Right renal pelvis (tissue), 4 donors: ENCODE measurements around the gene ANKS1B. TPM values are rescaled to one million over a fixed set of nuclear protein-coding genes. Genes with fewer than 3 reads are reported as not detected.
"Not testable (repeated sequence)": the region's sequence is repeated elsewhere in the genome, so short reads cannot be mapped to it uniquely, and the experiment has no call there.

ENCODE experiments used
- DNase-seq, 4 donors: peaks; one replicate each; pipeline ENCODE4 v3.0.0-alpha.2; 2013; ENCODE audit warnings: low read depth in 4 of 4, low spot score in 3 of 4, missing footprints in 1 of 4
- polyA plus RNA-seq, 4 donors: library from polyadenylated mRNA; unstranded; fragments of 120-200 nt; gene quantifications; one replicate each; pipeline ENCODE4 v1.2.1, GENCODE V29; 2013; ENCODE audit not compliant: insufficient read length in 4 of 4

Gene ANKS1B
- polyA plus RNA-seq, 4 donors: 3.1 to 3.9 (median 3.7) TPM

DNA sequence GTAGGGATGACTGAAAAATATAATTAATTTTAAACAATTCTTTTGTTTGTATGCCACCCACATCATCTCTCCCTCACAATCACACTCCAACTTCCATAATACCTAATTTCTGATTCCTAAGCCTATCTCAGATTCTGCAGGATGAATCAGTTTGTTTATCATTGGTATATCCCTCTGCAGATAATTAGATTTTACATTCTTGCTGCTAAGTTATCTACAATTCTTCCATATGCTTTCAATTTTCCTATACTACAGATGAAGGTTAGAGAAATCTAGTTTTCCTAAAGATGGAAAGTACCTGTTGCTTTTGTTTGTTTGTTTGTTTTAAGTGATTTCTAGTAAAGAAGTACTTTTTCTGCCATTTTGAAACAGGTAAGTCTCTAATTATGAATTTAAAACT lies 105.3 kb downstream of the ANKS1B start:
- DNase-seq: no peak

DNA sequence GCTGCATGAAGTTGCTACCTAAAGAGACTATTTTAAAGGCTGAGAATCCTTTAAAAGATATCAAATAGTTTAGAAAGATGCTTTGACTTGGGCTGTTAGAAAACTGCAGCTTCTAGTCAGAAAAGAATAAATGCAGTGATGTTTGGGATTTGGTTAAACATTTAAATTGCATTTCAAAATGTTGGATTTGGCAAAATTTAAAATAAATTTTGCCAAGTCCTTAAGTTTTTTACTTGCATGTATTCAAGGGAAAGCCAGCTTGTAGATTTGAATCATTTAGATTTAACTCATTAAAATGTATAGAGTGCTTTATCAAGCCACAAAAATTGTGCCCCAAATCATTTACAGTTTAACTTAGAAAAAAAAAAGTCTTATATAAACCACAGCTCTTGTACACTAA lies 109.7 kb downstream of the ANKS1B start:
- DNase-seq: no peak

DNA sequence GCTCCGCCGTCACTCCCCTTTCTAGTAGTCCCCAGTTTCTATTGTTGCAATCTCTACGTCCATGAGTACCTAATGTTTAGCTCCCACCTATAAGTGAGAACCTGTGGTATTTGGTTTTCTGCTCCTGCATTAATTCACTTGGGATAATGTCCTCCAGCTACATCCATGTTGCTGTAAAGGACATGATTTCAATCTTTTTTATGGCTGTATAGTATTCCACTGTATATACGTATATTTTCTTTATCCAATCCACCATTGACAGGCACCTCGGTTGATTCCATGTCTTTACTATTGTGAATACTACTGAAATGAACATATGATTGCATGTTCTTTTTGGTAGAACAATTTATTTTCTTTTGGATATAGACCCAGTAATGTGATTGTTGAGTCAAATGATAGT lies 114.7 kb downstream of the ANKS1B start:
- DNase-seq: no peak

DNA sequence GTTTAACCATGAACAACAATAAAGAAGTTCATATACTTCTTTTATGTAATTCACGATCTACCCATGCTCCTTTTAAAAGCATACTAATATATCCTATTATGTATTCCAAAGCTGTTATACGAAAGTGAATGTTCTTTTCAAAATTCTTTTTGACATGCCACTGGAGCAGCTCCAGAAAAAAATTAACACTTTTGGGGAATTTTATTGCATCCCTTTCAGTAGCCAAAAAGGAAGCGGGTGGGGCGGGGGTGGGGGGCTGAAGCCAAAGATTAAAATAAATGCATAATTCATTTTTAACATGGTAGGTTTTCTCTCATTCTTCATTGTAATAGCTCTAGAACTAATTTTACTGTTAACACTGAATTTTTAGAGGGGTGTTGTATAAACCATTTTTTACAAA lies 123.0 kb downstream of the ANKS1B start:
- no peak for DNase-seq

DNA sequence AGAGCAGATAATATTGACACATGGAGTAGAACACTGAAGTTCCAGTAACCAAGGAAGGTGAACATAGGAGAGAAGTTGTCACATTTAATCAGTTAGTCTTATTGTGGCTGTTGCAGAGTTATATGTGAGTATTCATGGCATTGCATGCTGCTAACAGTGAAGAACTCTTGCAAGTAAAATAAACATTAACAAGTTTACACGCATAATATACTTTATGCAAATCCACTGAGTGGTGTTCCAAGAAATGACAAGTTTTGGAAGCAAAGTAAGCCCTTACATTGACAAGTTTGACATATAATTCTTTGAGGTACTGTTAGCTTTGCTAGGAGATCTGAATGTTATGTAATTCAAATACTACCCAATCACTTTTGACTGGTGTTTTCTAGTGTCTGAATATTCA lies 125.6 kb downstream of the ANKS1B start:
- DNase-seq: no peak

DNA sequence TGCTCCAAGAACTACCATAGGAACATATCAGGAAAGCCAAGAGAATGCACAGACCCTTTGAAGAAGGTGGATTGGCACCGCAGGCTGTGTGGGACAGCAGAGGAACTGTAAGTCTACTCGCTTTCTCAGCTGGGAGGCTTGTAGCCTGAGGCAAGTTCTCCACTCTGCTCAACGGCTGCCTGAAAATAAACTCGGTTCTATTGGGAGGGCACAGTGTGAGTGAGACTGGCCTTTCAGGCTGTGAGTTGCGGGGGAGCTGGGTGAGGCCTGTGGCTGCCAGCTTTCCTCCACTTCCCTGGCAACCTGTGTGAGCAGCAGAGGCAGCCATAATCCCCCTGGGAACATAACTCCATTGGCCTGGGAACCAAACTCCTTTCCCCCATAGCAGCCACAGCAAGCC lies 132.1 kb downstream of the ANKS1B start:
- no peak for DNase-seq

DNA sequence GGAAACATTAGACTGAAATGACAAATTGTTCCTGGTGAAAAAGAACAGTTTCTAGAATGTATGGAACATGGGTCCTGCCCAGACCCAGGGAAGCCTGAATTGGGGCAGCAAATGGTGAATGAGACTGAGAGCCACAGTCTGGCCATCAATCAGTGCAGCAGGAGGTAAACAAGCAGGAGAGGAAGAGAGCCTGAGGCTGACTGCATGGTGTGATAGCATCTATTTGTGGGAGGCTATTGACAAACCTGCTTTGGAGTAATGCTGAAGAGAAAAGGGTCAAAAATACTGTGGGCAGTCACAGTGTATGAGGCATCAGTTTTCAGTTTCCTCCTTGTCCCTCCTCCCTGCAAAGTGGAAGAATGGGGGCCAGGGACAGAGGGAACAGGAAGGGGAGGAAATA lies 136.8 kb downstream of the ANKS1B start:
- no peak for DNase-seq

DNA sequence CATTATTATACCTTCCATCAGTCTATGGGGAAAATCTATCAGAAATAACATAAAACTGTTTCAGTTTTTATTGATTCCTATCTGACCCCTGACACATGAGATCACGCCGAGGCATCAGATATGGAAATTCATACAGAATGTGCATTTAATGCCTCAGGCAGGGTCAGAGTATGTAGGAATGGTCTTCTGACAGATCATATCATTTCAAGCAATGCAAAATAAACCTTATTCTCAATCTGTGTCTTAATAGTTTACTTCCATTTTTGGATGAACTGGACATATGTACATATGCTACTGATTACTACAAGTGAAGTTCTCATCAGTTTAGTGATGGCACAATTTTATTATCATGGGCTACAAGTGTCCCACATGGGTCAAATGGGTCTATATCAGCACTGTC lies 150.0 kb downstream of the ANKS1B start:
- DNase-seq: no peak

DNA sequence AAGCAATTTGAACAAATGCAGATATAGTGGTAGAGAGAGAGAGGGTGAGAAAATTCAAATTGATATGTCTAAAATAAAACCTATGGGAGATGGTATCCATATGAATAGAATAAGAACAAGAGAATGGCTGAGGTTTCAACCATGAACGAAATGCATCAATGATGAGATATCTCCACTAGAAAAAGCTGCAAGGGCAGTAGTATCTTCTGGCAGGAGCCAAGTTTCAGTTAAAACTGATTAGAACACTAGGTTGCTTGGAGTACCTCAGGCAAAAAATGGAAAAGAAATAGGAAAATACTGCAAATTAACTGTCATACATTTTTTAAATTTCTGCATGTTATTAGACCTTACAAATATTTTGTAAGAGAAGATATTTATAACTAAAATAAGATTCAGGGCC lies 151.3 kb downstream of the ANKS1B start:
- no peak for DNase-seq

DNA sequence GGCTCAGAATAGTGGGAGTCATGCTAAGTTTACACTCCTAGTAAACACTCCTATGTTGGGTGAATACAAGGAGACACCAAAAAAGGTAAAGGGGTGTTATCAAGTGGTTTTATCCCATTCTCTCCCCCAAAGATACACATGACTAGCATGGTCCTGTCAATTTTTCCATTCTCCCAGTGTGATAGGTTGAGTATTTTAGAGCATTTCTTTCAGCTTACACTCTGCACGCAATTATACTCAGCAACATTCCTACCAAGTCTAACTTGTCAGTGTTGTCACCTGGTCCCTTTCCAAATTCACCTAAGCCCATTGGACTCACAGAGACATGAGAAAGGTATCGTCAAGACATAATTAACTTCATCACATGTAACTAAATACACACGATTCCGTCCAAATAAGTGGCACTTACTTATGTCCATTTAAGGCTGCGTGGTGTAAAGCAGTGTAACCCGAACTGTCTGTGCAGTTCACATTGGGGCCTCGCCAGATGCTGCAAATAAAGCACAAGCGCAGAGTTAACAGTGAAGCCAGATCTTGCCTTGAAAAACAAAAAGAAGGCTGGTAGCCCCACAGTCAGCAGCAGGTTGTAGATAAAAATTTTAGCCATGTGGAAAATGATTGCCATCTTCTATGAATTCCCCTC lies 159.7 kb downstream of the ANKS1B start:
- DNase-seq: peak in 1 of 4 donors; percentile 4

DNA sequence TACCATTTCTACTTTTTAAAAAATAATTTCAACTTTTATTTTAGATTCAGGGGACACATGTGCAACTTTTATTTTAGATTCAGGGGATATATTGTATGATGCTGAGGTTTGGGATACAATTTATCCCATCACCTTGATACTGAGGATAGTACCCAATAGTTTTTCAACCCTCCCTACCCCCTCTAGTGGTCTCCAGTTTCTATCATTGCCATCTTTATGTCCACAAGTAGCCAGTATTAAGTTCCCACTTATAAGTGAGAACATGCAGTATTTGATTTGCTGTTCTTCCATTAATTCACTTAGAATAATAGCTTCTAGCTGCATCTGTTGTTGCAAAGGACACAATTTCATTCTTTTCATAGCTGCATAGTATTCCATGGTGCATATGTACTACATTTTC lies 162.5 kb downstream of the ANKS1B start:
- no peak for DNase-seq

DNA sequence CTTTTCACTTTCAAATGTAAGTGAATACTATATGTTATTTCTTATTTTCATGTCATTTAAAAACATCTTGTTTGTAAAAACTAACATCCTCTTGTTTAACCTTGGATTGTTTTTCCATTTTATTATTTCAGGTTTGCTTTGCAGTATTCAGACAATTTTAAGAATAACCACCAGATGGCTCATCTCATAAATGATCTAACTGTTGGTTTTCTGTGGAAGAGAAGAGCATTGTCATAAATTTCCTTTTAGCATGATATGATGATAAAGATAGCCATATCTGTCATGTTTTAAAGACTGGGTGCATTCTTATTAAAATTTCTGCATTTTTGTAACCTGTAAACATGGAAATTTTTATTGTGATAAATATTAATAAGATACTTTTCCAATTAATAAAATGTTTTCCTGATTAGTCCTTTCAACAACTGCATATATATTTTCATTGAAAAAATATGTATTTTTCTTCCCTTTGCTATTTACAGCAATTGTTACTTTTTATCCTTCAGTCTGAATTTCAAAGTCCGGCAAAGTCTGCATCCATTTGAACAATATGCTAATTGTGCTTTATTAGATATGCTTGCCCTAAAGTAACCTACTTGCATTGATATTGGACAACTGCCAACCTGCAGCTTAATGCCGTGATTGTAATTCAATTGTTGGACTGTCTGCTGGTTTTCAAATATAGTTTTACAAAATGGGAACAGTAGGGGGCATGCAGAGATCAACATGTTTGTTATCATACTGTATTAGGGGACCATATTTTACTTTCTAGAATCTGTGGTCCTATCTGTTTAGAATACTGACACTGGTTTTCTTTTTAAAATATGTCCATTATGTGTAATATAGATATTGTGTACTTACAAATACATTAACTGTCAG lies 173.8 kb downstream of the ANKS1B start:
- peak in 1 of 4 donors; percentile 4 for DNase-seq

DNA sequence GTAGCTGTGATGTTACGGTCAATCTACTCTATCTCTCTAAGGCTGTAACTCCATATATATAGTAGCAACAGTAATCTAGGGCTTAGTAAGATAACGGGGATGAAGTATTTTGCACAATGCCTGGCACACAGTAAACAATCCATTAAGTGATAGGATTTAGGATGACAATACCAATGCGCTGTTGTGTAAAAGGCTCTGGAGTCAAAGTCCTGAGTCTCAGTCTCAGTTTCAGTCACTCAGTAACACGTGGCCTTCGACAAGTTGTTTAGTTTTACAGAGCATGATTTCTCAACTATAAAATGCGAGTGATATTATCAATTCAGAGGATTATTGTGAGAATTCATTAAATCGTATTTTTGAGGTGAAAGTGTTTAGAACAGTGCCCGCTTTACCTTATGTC lies 174.8 kb downstream of the ANKS1B start:
- no peak for DNase-seq

DNA sequence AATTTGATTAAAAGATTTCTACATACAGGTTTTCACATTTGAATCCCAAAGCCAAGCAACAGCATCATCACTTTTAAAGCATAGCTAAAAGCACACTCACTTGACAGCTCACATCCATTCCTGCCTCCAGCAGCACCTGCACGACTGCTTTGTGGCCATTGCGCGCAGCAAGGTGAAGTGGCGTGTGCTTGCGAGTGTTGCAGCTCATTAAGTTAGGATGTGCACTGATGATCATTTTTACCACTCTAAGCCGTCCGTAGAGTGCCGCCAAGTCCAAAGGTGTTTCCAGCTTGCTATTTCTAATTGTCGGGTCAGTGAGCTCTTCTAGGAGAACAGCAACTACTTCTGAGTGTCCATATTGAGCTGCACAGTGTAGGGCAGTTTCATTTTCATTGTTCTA lies 178.4 kb downstream of the ANKS1B start:
- no peak for DNase-seq

DNA sequence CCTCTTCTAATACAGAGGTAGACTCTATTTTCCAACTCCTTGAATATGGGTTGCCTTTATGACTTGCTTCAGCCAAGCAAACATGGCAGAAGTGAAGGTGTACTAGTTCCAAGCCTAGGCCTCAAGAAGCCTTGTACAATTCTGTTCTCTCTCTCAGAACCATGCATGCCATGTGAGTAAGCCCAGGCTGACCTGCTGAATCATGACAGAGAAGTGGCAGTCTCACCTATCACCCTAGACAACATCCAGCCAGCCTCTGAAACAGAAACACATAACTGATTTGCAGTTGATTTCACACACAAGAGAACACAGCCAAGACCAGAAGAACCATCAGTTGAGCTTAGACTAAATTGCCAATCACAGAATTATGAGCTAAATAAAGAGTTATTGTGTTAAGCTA lies 180.0 kb downstream of the ANKS1B start:
- DNase-seq: no peak

DNA sequence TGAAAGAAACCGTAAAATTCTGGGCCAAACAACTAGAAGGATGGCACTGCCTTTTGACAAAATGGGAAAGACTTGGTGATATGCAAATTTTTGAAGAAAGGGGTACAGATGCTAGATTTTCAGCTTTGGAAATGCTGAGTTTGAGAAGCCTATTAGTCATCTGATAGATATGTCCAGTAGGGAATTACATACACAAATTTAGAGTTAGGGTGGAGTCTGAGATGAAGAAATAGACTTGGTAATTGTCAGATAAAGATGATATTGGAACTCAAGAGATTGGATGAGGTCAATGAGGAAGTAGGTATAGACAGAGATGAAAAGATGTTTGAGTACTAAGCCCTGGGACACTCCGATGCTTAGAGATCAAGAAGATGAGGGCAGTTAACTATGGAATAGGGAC lies 184.1 kb downstream of the ANKS1B start:
- DNase-seq: no peak

DNA sequence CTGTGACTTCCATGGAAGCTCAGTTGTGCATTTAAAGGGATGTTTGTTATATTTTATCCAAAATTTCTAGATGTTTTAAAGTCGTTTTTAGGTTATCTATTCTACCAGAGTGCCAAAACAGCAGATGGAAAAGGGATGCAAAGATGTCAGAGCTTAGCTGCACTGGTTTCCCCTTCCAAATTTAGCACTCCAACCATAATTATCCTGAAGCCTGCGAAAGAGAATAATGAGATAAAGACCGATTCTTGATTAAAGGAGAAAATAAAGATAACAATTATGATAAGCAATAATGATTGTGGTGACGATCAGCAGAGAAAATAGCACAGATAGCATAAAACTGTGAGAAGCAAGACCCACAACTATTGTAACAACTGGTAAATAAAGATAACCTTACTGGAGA lies 186.8 kb downstream of the ANKS1B start:
- not testable (repeated sequence) for DNase-seq

DNA sequence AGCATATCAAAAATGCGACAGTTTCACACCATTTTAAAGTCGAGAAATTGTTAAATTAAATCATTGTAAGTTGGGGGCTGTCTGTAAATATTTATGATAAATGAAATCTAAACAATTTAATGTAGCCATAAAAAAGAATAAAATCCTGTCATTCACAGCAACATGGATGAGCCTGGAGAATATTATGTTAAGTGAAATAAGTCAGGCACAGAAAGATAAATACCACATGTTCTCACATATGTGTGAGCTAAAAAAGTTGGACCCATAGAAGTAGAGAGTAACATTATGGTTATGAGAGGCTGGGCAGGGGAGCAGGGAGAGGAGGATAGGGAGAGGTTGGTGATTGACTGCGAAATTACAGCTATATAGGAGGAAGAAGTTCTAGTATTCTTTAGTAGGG lies 201.3 kb downstream of the ANKS1B start:
- DNase-seq: no peak

DNA sequence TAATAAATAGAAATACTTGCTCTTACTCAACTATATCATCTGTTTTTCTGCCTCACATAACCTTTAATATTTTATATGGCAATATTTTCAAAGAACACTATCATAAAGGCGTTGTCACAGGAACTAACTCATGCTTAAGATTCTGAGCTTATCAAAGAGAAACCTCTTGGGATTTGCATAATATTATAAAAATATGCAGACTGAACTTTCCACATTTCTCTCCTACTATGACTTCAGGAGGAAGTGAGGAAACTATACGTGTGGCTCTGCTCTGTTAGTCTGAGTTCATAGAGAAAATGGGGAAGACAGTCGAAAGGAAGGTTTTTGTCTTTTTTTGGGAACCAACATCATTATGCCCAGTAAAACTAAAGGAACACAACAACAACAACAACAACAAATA lies 212.5 kb downstream of the ANKS1B start:
- no peak for DNase-seq

DNA sequence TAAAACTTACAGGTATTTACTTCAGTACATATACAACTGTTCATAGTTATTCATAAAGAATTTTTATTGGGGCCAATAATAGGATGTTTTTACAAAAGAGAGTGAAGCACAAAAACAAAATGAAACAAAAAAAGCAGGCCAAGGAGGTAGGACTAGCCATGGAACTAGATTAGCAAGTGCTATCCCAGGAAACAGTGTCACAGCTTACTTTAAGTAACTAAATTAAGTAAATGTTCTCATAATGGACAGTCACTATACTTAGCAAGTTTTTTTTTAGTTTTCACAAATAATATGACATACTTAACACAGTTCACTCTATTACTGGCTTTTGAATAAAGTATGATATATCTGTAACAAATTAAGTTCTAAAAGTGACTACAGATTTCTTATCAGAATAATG lies 213.1 kb downstream of the ANKS1B start:
- no peak for DNase-seq

DNA sequence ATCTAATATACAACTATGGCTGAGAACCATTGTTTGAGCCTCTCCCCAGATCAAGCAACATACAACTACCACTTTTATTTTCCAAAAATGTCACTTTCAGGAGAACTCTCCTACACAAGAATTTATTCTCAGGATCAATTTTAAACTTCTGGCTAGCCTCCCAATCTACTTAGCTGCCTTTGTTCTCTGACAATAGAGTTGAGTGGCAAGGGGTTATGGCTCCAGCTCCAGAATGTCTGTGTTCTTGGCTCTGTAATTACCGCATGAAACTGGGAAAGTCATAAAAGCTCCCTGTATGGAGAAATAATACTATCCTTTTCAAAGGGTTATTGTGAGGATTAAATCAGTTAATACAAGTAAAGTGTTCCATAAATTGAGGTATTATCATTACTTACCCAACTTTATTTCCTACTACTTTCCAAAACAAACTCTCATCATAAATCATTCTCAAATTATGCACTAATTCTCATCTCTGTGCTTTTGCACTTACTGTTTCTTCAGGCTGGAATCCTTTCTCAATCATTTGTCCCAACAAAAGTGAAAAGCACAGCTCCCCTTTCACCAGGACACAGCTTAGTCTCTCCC lies 215.2 kb downstream of the ANKS1B start:
- no peak for DNase-seq

DNA sequence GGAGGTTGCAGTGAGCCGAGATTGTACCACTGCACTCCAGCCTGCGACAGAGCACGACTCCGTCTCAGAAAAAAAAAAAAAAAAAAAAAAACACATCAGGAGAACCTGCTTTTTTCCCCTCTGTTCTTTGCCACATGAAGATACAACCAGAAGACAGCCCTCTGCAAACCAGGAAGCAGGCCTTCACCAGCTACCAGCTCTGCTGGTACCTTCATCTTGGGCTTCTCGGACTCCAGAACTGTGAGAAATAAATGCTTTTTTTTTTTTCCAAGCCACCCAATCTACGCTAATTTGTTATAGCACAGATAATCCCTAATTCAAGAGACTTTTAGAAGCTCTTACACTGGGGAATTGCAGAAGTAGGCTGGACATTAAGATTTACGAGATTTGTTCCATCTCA lies 216.0 kb downstream of the ANKS1B start:
- no peak for DNase-seq
